GM21515 (cell line): ENCODE data around the gene PRPF6.

Source experiments
- ATAC-seq: cut with Tn5 transposase; IDR thresholded peaks from one replicate; pipeline ENCODE4 v1.9.1; 2021; ENCODE audit not compliant: unreplicated experiment

PRPF6 gene, protein sequence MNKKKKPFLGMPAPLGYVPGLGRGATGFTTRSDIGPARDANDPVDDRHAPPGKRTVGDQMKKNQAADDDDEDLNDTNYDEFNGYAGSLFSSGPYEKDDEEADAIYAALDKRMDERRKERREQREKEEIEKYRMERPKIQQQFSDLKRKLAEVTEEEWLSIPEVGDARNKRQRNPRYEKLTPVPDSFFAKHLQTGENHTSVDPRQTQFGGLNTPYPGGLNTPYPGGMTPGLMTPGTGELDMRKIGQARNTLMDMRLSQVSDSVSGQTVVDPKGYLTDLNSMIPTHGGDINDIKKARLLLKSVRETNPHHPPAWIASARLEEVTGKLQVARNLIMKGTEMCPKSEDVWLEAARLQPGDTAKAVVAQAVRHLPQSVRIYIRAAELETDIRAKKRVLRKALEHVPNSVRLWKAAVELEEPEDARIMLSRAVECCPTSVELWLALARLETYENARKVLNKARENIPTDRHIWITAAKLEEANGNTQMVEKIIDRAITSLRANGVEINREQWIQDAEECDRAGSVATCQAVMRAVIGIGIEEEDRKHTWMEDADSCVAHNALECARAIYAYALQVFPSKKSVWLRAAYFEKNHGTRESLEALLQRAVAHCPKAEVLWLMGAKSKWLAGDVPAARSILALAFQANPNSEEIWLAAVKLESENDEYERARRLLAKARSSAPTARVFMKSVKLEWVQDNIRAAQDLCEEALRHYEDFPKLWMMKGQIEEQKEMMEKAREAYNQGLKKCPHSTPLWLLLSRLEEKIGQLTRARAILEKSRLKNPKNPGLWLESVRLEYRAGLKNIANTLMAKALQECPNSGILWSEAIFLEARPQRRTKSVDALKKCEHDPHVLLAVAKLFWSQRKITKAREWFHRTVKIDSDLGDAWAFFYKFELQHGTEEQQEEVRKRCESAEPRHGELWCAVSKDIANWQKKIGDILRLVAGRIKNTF

DNA sequence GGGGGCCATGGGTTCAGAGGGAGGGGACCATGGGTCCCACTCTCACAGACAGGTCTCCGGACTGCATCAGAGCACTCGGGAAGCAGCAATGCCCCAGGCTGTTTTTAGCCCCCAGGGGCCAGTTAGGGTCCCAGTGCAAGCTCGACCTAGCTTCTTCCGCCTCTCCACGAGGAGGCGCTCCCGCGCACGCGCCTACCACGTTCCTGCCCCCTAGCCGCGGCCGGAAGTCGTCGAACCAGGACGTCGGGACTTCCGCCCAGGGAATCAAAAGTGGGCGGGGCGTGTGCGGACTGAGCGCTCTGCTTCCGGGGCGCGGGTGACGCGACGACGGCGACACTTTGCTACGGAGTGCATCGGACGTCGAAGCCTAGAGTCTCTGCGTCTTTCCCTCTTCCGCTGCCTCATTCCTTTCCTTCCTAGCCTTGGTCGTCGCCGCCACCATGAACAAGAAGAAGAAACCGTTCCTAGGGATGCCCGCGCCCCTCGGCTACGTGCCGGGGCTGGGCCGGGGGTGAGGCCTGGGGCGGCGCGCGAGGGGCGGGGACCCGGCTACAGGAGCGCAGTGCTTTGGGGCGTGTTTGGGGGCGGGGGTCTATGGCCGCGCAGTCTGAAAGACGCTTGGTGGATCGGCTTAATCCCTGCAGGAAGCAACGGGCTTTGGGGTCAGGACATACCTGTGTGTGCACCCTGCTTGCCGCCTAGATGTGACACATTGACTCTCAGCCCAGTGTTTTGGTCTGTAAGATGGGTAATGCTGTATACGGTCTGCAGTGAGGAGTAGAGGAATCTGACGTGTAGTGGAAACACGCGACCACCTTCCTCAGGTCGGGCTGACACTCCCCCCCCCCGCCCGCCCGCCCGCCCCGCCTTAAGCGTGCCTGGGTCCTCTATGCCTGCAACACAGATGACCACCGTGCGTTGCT is at the start of gene PRPF6:
TSS of gene PRPF6 (plus strand) at position 327 of the 923 bp plus-strand sequence. CDS start at position 441, 114 bp downstream.
- peak; percentile 51 for ATAC-seq

DNA sequence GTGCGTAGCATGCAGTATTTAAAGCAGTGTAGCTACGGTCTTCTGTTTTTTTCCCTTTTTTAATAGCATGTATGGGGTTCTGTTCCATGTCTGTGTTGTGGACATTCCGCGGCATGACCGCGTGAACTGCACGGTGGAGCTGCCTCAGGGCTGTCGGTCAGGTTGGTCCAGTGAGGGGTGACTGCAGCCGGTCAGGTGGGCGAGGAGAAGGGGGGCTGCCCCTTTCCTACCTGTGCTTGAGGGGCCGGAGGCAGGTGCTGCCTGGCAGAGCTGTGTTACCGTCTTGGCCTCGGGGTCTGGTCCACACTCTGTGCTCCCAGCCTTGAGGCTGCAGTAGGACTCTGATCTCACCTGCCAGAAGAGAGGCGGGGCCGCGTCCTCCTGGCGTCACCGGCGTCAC is 49.2 kb upstream of the PRPF6 start:
- ATAC-seq, result no peak

DNA sequence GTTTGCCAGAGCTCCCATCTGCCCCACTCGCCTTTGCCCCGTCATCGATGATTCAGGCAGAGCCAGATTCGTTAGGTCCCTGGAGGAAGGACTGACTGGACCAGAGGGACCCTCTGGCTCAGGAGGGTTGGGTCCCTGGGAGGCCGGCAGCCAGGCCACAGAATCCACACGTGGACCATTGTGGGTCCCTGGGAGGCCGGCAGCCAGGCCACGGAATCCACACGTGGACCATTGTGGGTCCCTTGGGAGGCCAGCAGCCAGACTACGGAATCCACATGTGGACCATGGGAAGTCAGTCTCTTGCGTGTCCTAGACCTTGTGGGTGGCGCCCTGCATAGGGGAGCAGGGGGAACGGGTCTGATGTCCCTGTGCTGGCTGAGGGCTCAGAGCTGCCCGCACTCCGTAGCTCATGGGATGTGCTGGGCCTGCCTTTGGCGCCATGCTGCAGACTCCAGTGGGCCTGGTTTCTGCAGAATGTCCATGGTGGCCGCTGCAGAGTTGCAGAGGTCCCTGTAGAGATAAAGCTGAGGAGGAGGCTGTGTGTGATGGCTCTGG is 48.2 kb upstream of the PRPF6 start:
- ATAC-seq, result no peak

DNA sequence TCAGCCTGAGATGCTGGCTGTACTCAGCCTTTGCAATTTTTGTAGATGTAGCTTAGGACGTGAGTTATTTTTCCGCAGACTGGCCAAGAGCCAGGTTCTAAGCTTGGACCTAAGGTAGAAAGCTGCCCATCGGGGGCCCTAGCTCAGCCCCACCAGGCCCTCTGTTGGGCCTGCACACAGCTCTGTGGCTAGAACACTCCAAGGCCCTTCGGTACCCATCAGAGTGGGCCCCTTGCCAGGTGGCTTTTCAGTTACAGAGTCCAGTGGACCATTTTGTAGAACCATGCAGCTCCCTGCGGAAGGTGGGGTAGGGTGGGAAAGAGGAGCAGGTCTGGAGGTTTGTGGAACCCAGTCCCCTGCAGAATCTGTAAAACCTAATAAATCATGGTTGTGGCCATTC is 47.3 kb upstream of the PRPF6 start:
- no peak for ATAC-seq

DNA sequence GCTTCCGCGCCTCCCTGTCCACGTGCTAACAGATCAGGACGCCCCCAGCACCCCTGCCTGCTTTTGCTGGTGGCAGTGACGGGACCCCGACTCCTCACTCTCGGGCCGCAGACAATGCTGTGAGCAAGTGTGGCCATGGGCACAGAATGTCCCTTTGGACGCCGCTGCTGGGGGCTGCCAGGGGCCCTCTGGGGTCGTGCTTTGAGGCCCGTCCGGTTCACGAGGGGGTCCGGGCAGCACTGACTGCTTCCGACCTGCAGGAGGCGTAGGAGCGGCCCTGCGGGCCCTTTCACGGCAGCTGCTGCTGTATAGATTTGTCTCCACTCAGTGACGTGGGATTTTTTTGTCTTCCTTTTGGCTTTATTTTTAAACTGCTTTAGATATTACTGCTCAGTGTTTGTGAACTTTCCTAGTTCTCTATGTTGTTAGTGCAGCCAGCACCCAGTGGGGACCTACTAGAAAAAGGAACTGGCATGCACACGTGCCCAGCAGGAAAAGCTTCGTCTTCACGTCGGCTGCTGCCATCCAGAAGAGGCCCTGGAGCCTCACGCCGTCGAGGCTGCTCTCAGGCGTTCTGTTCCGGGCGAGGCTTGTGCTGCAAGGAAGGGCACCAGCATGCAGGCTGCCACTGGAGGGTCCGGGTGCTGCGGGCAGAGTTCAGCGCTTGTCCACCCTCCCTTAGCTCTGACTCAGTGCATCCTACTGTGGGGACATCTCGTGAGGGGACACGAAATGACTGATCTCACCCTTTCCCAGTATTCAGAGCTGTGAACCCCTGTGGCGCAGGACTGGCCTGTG is 46.5 kb upstream of the PRPF6 start:
- no peak for ATAC-seq

DNA sequence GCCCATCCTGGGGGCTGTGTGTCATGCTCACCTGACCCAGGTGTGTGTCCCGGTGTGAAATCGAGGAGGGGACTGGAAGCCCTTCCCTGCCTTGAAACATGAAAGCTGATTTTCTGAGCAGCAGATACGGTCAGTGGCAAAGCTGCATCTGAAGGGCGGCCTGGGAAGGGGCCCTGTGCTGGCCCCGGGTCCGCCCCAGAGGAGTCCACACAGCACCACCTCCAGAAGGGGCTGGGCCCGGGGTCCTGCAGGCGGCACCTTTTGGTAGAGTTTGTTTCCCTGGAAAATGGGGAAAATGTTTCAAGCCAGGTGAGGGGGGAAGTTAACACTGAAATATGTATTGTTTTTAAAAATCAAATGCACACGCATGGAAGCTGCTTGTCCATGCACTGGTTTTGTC is 45.5 kb upstream of the PRPF6 start:
- ATAC-seq, result no peak

DNA sequence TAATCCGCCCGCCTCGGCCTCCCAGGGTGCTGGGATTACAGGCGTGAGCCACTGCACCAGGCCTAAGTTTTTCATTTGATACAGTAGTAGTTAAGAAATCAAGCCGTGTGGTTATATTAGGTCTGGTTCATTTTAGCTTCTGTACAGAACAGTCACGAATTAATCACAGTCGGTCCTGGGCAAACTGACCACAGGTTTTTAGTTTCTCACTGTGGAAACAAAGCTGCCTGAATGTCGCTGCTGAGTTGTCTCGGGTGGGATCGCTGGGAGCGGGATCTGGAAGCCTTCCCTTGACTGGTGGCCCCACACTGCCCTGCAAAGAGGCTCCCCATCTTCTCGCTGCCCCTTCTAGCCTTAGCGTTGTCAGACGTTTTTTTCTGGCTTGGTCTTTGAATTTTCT is 43.3 kb upstream of the PRPF6 start:
- no peak for ATAC-seq

DNA sequence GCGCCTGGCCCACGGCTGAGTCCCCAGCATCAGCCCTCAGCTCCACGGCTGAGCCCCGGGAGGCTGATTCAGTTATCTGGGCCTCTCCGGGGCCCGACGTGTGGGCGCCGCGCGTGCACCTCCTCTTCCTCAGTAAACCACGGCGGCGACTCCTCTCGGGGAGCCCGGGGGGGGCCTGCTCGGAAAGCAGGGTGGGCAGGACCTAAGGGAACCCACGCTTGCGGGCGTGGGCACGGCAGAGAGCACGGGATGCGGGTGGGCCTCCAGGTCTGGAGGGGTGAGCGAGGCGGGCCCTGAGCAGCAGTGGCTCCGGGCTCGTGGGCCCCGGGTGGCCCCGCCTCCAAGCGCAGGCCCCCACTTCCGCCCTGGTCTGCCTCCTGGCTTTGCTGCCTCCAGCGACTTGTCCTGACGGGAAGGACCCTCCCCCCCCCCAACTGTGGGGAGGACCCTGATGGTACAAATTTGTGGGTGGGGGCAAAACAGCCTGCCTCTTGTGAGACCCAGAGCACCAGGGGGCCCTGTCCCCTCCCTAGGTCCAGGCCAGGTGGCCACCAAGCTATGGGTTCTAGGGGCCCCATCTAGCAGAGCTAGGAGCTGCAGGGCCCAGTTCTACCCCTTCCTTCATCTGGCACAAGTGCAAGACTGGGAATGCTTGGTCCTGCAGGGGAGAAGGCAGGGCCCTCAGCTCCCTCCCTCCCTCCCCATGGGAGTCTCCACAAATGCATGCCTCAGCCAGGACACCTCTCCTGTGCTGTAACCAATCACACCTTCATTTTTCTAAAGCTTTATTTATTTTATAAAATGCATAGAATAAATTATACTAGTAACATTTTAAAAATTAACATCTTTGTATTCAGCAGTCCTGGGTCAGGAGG is 41.6 kb upstream of the PRPF6 start:
- no peak for ATAC-seq

DNA sequence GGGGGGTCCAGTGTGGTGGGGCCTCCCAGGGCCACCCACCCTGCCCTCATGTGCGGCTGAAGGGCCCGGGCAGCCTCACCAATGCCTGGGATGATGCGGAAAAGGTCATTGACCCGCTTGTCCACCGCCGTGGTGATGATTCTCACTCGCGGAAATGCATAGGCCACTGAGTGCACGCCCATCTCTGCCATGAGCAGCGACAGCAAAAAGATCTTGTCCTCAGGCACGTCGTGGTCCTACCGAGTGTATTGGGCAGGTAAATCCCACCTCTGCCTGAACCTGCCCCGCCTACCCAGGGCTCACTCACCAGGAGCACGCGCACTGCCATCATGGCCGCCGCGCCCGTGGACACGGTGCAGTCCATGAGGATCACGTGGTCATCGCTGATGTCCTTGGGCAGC is 40.9 kb upstream of the PRPF6 start:
- ATAC-seq, result no peak

DNA sequence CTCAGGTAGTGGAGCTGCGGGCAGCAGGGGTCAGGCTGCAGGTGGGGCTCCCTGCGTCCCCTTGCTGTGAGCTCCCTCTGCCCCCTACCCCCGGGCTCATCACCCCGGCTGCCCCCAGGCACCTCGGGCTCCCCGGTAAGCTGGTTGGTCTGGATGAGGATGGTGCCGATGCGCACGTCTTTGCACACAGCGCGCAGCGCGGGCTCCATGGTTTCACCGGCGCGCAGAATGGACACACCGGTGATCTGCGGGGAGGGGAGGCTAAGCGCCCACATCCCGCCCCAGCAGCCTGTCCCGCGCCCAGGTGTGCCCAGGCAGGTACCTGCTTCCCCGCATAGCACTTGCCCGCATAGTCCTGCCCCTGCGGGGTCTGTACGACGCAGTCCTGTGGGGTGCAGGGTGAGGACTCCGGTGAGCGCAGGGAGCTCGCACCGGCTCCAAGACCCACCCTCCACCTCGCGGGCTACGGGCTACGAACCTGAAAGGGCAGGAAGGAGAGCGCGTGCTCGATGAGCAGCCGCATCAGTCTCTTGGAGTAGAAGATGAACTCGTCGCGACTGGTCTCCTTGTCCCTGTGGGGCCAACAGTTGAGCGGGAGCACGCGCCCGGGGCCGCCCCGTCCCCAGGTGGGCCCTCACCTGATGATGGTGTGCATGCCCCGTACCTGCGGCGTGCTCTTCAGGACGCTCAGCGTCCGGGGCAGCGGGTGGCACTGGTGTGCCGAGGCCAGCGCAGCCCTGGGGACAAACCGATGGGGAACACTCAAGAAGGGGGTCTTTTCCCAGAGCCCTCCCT is 40.3 kb upstream of the PRPF6 start:
- no peak for ATAC-seq

DNA sequence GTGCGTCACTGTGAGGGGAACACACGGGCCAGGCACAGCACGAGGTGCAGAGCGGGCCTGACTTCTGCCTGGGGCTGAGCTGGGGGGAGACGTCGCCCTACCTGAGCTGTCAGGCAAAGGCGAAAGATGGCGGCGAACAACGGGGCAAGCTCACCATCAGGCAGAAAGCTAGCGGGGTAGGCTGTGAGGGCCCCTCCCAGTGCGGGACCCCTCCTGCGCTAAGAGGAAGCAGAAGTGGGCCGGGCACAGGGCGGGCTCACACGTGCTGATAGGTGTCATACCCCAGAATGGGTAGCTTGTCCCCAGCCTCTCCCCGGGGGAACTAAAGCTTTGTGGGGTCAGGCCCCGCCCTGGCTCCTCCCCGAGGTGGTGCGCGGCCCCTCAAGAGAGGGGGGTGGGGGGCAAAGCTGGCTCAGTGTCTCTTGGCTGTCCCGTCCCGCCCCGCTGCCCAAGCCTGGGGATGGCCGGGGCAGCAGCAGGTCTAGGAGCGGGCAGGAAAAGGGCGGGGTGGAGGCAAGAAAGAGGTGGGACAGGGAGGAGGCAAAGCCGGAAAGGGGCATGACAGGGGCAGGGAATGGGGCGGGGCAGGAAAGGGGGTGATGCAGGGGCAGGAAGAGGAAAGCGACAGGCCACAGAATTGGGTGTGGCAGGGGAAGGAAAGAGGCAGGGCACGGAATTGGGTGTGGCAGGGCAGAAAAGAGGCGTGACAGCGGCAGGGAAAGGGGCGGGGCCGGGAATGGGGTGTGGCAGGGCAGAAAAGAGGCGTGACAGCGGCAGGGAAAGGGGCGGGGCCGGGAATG is 39.5 kb upstream of the PRPF6 start:
- no peak for ATAC-seq

DNA sequence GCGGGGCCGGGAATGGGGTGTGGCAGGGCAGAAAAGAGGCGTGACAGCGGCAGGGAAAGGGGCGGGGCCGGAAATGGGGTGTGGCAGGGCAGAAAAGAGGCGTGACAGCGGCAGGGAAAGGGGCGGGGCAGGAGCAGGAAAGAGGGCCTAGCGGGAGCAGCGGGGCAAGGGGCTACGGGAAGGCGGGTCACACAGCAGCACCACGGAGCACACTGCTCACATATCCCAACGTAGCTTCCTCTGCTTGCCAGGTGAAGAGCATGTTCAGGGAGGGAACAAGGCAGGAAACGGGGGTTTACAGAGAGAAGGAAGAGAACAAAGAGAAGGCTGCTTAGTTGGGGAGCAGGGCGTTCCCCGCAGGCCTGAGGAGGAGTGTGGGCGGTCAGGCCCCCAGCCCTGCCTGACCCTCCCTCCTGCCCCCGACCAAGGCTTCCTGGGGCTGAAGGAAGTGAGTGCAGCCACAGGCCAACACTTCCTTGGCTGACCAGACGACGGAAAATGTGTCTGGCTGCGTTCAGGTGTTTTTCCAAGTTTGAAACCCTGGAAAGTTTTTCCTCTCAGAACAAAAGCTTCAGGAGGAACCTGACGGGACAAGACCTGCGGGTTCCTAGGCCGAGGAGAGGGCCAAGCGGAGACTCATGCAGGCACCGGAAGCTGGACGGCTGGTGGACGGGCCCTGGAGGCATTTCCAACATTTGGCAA is 38.5 kb upstream of the PRPF6 start:
- no peak for ATAC-seq

DNA sequence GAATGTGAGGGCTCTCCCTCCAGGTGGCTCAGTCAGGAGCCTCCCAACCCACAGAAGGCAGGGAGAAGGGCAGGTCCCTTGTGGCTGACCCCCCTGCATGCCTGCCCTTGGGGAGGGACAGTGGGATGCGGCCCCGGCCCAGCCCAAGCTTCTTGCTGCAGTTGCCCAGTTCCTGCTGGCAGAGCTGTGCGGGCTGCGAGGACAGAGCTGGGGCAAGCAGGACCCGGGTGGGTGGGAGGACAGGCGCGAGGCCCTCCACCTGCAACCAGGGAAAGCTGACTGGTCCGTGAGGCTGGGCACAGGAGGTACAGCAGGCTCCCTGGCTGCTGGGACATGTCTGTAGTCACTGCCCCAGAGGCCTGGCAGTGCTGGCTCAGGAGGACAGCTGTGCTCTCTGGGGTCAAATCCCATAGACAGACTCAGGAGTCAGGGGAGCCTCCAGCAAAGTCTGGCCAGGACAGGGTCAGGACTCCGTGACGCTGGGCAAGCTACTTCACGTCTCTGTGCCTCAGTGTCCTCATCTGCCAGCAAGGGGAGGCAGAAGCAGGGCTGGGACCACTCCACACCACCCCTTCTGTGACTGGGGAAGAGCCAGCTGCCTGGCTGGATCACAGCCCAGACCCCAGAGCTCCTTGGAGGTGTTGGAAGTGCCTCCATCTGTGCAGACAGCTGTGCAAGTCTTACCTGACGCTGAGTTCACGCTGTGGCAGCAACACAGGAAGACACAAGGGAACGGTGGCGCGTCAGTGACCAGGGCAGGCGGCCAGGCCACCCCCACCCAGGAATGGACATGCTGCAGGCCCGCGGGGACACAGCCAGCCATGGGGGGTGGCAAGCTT is 37.7 kb upstream of the PRPF6 start:
- no peak for ATAC-seq

DNA sequence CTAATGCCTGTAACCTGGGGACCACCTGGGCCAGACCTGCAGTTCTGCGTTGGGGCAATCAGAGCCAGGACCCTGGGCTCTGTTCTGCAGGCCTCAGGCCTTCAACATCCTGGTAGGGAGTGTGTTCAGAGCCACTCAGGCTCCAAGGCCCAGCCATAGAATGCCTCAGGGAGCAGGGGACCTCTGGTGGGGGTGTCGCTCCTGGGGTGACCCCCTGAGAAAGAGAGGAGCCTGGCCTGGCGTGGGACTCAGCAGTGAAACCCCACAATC is 37.2 kb upstream of the PRPF6 start:
- ATAC-seq, result no peak

DNA sequence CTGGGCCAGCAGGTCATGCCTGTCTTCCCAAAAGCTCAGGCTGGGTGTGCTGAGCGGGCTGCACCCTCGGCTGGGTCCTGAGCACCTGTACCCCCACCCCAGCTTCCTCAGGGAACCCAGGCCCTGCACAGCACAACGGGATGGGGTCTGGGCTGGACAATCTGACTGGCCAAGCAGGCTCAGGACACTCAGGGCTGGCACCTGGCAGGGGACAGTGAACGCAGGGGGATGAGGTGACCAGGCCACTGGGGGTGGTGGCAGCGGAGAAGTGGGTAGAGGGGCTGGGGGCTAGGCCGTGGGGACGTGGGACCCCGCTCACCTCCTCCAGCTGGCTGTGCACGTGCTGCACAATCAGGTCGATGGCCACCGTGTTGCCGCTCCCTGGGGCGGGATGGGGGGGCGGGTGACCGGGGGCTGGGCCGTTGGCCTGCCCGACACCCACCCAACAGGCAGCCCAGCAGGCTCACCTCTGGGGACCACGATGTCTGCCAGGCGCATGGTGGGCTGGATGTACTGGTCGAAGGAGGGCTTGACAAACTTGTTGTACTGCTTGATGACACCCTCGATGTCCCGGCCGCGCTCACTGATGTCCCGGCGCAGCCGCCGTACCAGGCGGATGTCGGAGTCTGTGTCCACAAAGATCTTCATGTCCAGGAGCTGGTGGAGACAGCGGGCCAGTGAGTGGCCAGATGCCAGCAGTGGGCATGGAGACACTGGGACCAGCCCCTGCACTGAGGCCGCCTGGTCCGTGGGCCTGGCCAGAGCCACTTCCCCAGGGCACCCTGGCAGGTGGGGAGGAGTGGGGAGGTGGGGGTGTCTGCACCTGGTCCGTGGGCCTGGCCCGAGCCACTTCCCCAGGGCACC is 36.6 kb upstream of the PRPF6 start:
- ATAC-seq, result no peak
